Measurements from ENCODE around the gene SPOCK1. TPM values are rescaled to one million over a fixed set of nuclear protein-coding genes. Genes with fewer than 3 reads are reported as not detected.

Gene SPOCK1
- total RNA-seq, 1 experiment from 2014 or later, result 0.27 TPM

- no peak overlapping the region for H3K27ac ChIP-seq (ENCODE audit: low read depth, low read length)
- ChIA-PET POLR2A (no interaction called here), RAD21 (ENCODE audit: low non-redundant PET in 1 of 2, low total read pairs in 2 of 2, uncharacterized antibody in 2 of 2, unreplicated experiment in 2 of 2) (no interaction called here), CTCF (no interaction called here)
- no peak for TF ChIP-seq SRF (IDR thresholded peaks at IDR 0.05; ENCODE audit: low read depth)
- no peak for TF ChIP-seq POLR2AphosphoS5 (IDR thresholded peaks at IDR 0.05; ENCODE audit: low read depth, low read length)
- TF ChIP-seq TCF7L2 (IDR thresholded peaks at IDR 0.05; ENCODE audit: borderline replicate concordance, extremely low read depth, insufficient read depth, insufficient read length), result no peak
- no peak overlapping the region for H3K4me3 ChIP-seq (replicated peaks in 1 of 2; ENCODE audit: low read depth in 1 of 2, low read length in 2 of 2)
- H3K36me3 ChIP-seq (ENCODE audit: control insufficient read depth in 1 of 2, insufficient read depth in 2 of 2, low read length in 2 of 2), result no peaks in the 10 kb centered on the region
- no peaks in the 10 kb centered on the region for H3K9me3 ChIP-seq (ENCODE audit: control insufficient read depth in 1 of 2, insufficient read depth in 1 of 2, low read depth in 1 of 2, low read length in 2 of 2)
- H2AFZ ChIP-seq (ENCODE audit: low read depth, low read length, poor library complexity, severe bottlenecking), result no peak overlapping the region
- H3K27me3 ChIP-seq (ENCODE audit: insufficient read depth, low read length), result peaks cover 30% of the 10 kb centered on the region
- intact Hi-C loops (cut with micrococcal nuclease), result no loop called here
- no peaks in the 10 kb centered on the region for H3K4me1 ChIP-seq (ENCODE audit: control insufficient read depth in 1 of 2, insufficient read depth in 2 of 2, low read length in 2 of 2)
- BruUV-seq (replicated peaks), result no TSS peak
- DNase-seq (ENCODE audit: low read depth, low spot score) (no peak), ATAC-seq (no peak)
- no peak overlapping the region for H3K4me2 ChIP-seq (ENCODE audit: low read length)
- no peaks in the 10 kb centered on the region for H4K20me1 ChIP-seq (ENCODE audit: insufficient read depth)
- H3K9ac ChIP-seq (ENCODE audit: low read length), result no peak overlapping the region
- H3K79me2 ChIP-seq (ENCODE audit: insufficient read depth, low read length), result no peaks in the 10 kb centered on the region
- no peaks in the 10 kb centered on the region for H3K9me2 ChIP-seq (ENCODE audit: insufficient read depth)
Observed at GRCh38 chr5:137054792-137055191, 444.3 kb downstream of the SPOCK1 start.

- intact Hi-C loops (cut with micrococcal nuclease), result no loop called here
- TF ChIP-seq REST (IDR thresholded peaks at IDR 0.05; ENCODE audit: low read depth) (no peak), SIN3A (IDR thresholded peaks at IDR 0.05; ENCODE audit: low read depth) (no peak), TCF7L2 (IDR thresholded peaks at IDR 0.05; ENCODE audit: borderline replicate concordance, extremely low read depth, insufficient read depth, insufficient read length) (no peak), POLR2AphosphoS5 (IDR thresholded peaks at IDR 0.05; ENCODE audit: low read depth, low read length) (no peak), CBX3 (IDR thresholded peaks at IDR 0.05; ENCODE audit: low read depth) (no peak), SRF (IDR thresholded peaks at IDR 0.05; ENCODE audit: low read depth) (no peak), EZH2phosphoT487 (IDR thresholded peaks at IDR 0.05; ENCODE audit: borderline replicate concordance) (no peak), ZNF274 (IDR thresholded peaks at IDR 0.05; ENCODE audit: low read depth, low read length) (no peak), CTCF (IDR thresholded peaks at IDR 0.05 in 2 of 3, conservative IDR thresholded peaks at IDR 0.05 in 1 of 3; ENCODE audit: borderline replicate concordance in 1 of 3, insufficient read depth in 1 of 3, low read depth in 2 of 3, low read length in 2 of 3) (no peak), EGR1 (IDR thresholded peaks at IDR 0.05; ENCODE audit: low read depth) (no peak), ZBTB33 (IDR thresholded peaks at IDR 0.05; ENCODE audit: extremely low read depth, insufficient replicate concordance, low read length) (no peak), JUND (IDR thresholded peaks at IDR 0.05) (no peak), POLR2A (IDR thresholded peaks at IDR 0.05; ENCODE audit: borderline replicate concordance, extremely low read depth, insufficient read depth, insufficient read length) (no peak)
Observed at GRCh38 chr5:137054335-137054734, 444.8 kb downstream of the SPOCK1 start.

More at GRCh38 chr5:137054335-137054734, 444.8 kb downstream of the SPOCK1 start:
- Histone ChIP-seq H3K9ac (ENCODE audit: low read length) (no peak overlapping the region), H3K27ac (ENCODE audit: low read depth, low read length) (no peak overlapping the region), H3K27me3 (ENCODE audit: insufficient read depth, low read length) (peaks cover 29% of the 10 kb centered on the region), H2AFZ (ENCODE audit: low read depth, low read length, poor library complexity, severe bottlenecking) (no peak overlapping the region), H3K4me3 (replicated peaks in 1 of 2; ENCODE audit: low read depth in 1 of 2, low read length in 2 of 2) (no peak overlapping the region), H3K4me1 (ENCODE audit: control insufficient read depth in 1 of 2, insufficient read depth in 2 of 2, low read length in 2 of 2) (no peaks in the 10 kb centered on the region), H3K9me3 (ENCODE audit: control insufficient read depth in 1 of 2, insufficient read depth in 1 of 2, low read depth in 1 of 2, low read length in 2 of 2) (no peaks in the 10 kb centered on the region), H3K4me2 (ENCODE audit: low read length) (no peak overlapping the region), H3K9me2 (ENCODE audit: insufficient read depth) (no peaks in the 10 kb centered on the region), H3K79me2 (ENCODE audit: insufficient read depth, low read length) (no peaks in the 10 kb centered on the region), H4K20me1 (ENCODE audit: insufficient read depth) (no peaks in the 10 kb centered on the region), H3K36me3 (ENCODE audit: control insufficient read depth in 1 of 2, insufficient read depth in 2 of 2, low read length in 2 of 2) (no peaks in the 10 kb centered on the region)
- RAD21 ChIA-PET (ENCODE audit: low non-redundant PET in 1 of 2, low total read pairs in 2 of 2, uncharacterized antibody in 2 of 2, unreplicated experiment in 2 of 2), result no interaction called here
- CTCF ChIA-PET, result no interaction called here
- DNase-seq (ENCODE audit: low read depth, low spot score) (no peak), ATAC-seq (no peak)
- POLR2A ChIA-PET, result no interaction called here
- BruUV-seq (replicated peaks), result no TSS peak

All from HCT116 (cell line).